ENCODE results near the gene ABI2. TPM values are rescaled to one million over a fixed set of nuclear protein-coding genes. Genes with fewer than 3 reads are reported as not detected.

ABI2 gene
- 10 to 100 TPM; 33.5 to 35.3 TPM for total RNA-seq

GRCh38 chr2:203327901-203328759 is at the start of gene ABI2:
Gene ABI2, plus strand, starts transcription at chr2:203328394. Its CDS starts 121 bp downstream, at chr2:203328515.
- intact Hi-C loops (cut with micrococcal nuclease): no loop called here
- no peak for TF ChIP-seq CTCF (IDR thresholded peaks at IDR 0.05)
- Mint-ChIP-seq H3K4me1 (ENCODE audit: low read depth) (peaks cover 29% of the 10 kb centered on the region), H3K4me3 (peak within 1 kb of the TSS; percentile 89), H3K36me3 (ENCODE audit: low read depth) (peaks cover 2% of the 10 kb centered on the region), H3K27me3 (no peaks in the 10 kb centered on the region), H3K27ac (peak within 1 kb of the TSS; percentile 86), H3K9me3 (no peaks in the 10 kb centered on the region)
- ChIA-PET CTCF (interaction anchor here (0.7 kb wide), 1 partner anchor 136 kb away, joined by 3 read pairs; no protein-coding TSS in a partner anchor), POLR2A (interaction anchor here (0.7 to 1.6 kb wide), 2 partner anchors 27 to 89 kb away, joined by 5 read pairs; partner anchors contain the start of gene CYP20A1)
- peak; percentile 58 for DNase-seq
- ATAC-seq: peak; percentile 59

- Mint-ChIP-seq H3K27me3 (no peaks in the 10 kb centered on the region), H3K9me3 (no peaks in the 10 kb centered on the region), H3K27ac (no peak overlapping the region), H3K36me3 (ENCODE audit: low read depth) (peaks cover 14% of the 10 kb centered on the region), H3K4me3 (no peak overlapping the region), H3K4me1 (ENCODE audit: low read depth) (no peaks in the 10 kb centered on the region)
- ATAC-seq (no peak), DNase-seq (no peak)
- intact Hi-C loops (cut with micrococcal nuclease): no loop called here
- POLR2A ChIA-PET: no interaction called here
- TF ChIP-seq CTCF (IDR thresholded peaks at IDR 0.05): no peak
- CTCF ChIA-PET: no interaction called here
These were observed 48.9 kb upstream of the ABI2 start for GRCh38 chr2:203279288-203279687.

- Mint-ChIP-seq H3K27me3 (no peaks in the 10 kb centered on the region), H3K9me3 (no peaks in the 10 kb centered on the region), H3K4me3 (no peak overlapping the region), H3K27ac (no peak overlapping the region), H3K36me3 (ENCODE audit: low read depth) (peaks cover 16% of the 10 kb centered on the region), H3K4me1 (ENCODE audit: low read depth) (no peaks in the 10 kb centered on the region)
- POLR2A ChIA-PET: interaction anchor here (0.7 to 1.0 kb wide), 2 partner anchors 19 to 67 kb away, joined by 3 to 4 read pairs; no protein-coding TSS in a partner anchor
- no peak for DNase-seq
- intact Hi-C loops (cut with micrococcal nuclease): no loop called here
- CTCF ChIA-PET: no interaction called here
- TF ChIP-seq CTCF (IDR thresholded peaks at IDR 0.05): no peak
- ATAC-seq: no peak
These were observed 47.6 kb upstream of the ABI2 start for GRCh38 chr2:203280428-203281064.

GRCh38 chr2:203282101-203282500 is 46.1 kb upstream of the ABI2 start:
- no peak overlapping the region for H3K4me3 Mint-ChIP-seq
- ChIA-PET CTCF (no interaction called here), POLR2A (interaction anchor here (0.8 kb wide), 1 partner anchor 54 kb away, joined by 4 read pairs; no protein-coding TSS in a partner anchor)
- no peak for TF ChIP-seq CTCF (IDR thresholded peaks at IDR 0.05)
- peaks cover 20% of the 10 kb centered on the region for H3K36me3 Mint-ChIP-seq (ENCODE audit: low read depth)
- DNase-seq: no peak
- no peaks in the 10 kb centered on the region for H3K27me3 Mint-ChIP-seq
- no peak for ATAC-seq
- H3K27ac Mint-ChIP-seq: no peak overlapping the region
- H3K4me1 Mint-ChIP-seq (ENCODE audit: low read depth): no peaks in the 10 kb centered on the region
- intact Hi-C loops (cut with micrococcal nuclease): no loop called here
- H3K9me3 Mint-ChIP-seq: no peaks in the 10 kb centered on the region

- Mint-ChIP-seq H3K4me3 (no peak overlapping the region), H3K27ac (no peak overlapping the region), H3K9me3 (no peaks in the 10 kb centered on the region), H3K4me1 (ENCODE audit: low read depth) (no peaks in the 10 kb centered on the region), H3K36me3 (ENCODE audit: low read depth) (peaks cover 16% of the 10 kb centered on the region), H3K27me3 (no peaks in the 10 kb centered on the region)
- TF ChIP-seq CTCF (IDR thresholded peaks at IDR 0.05): no peak
- intact Hi-C loops (cut with micrococcal nuclease): no loop called here
- POLR2A ChIA-PET: no interaction called here
- DNase-seq (no peak), ATAC-seq (no peak)
- CTCF ChIA-PET: no interaction called here
These were observed 41.7 kb upstream of the ABI2 start for GRCh38 chr2:203286532-203286931.
